Keratinocyte (primary cell): ENCODE data around the gene IFI27.

Source experiments
- EZH2 ChIP-seq: IDR thresholded peaks from one replicate; pipeline ENCODE4 v1.6.1; 2012; ENCODE audit warnings: inconsistent platforms, mild to moderate bottlenecking, low read length, moderate library complexity
- TF ChIP-seq, protein P1 (sequence below), 3 experiments: IDR thresholded peaks in 1 of 3; conservative IDR thresholded peaks in 1 of 3; optimal IDR thresholded peaks in 1 of 3; 2 replicates in 2 of 3; 3 replicates in 1 of 3; pipeline versions ENCODE3 to v1.5.1; 2011; ENCODE audit warnings: low read length in 3 of 3, mild to moderate bottlenecking in 3 of 3, moderate library complexity in 2 of 3, control low read depth in 1 of 3, inconsistent platforms in 1 of 3; ENCODE audit not compliant: insufficient read depth in 2 of 3; ENCODE audit errors: extremely low read depth in 1 of 3

DNA sequence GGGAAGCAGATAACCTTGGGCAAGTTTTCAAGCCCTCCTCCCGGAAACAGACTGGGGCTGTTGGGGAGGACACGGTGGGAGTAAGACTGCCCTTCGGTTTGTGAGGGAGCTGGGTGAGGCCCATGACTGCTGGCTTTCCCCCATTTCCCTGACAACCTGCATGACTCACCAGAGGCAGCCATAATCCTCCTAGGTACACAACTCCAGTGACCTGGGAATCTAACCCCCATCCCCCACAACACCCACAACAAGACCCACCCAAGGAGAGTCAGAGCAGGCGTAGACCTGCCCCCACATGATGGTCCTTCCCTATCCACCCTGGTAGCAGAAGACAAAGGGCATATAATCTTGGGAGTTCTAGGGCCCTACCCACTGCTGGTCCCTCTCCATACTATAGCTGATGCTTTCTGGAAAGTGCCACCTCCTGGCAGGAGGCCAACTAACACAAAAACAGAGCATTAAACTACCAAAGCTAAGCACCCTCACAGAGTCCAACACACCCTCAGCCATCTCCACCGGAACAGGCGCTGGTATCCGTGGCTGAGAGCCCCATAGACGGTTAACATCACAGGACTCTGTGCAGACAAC lies 44.4 kb upstream of the IFI27 start:
- TF ChIP-seq, protein P1, sequence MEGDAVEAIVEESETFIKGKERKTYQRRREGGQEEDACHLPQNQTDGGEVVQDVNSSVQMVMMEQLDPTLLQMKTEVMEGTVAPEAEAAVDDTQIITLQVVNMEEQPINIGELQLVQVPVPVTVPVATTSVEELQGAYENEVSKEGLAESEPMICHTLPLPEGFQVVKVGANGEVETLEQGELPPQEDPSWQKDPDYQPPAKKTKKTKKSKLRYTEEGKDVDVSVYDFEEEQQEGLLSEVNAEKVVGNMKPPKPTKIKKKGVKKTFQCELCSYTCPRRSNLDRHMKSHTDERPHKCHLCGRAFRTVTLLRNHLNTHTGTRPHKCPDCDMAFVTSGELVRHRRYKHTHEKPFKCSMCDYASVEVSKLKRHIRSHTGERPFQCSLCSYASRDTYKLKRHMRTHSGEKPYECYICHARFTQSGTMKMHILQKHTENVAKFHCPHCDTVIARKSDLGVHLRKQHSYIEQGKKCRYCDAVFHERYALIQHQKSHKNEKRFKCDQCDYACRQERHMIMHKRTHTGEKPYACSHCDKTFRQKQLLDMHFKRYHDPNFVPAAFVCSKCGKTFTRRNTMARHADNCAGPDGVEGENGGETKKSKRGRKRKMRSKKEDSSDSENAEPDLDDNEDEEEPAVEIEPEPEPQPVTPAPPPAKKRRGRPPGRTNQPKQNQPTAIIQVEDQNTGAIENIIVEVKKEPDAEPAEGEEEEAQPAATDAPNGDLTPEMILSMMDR (optimal IDR thresholded peaks at IDR 0.05 in 1 of 3, IDR thresholded peaks at IDR 0.05 in 1 of 3, conservative IDR thresholded peaks at IDR 0.05 in 1 of 3; ENCODE audit: extremely low read depth in 1 of 3, insufficient read depth in 2 of 3, low read length in 3 of 3) = no peak
- TF ChIP-seq EZH2 = no peak
